CD8-positive, alpha-beta memory T cell (primary cell): ENCODE results near the gene ARHGAP45. TPM values are rescaled to one million over a fixed set of nuclear protein-coding genes. Genes with fewer than 3 reads are reported as not detected.
A peak's percentile ranks its signal among the peaks of the same experiment; 100 is the strongest.

ENCODE experiments used
- CTCF ChIA-PET: fragments of 350-600 bp; sonication (Branson Sonifier 250); formaldehyde crosslinking; loops from one replicate; lab custom pipeline; 2021; ENCODE audit warnings: antibody characterized with exemption; lab: Charles Lee
- POLR2A ChIA-PET: fragments of 350-600 bp; sonication (Branson Sonifier 250); formaldehyde crosslinking; loops from one replicate; lab custom pipeline; 2021; ENCODE audit warnings: antibody characterized with exemption; lab: Charles Lee
- DNase-seq, 5 donors: peaks; one replicate each; pipeline versions ENCODE4 v3.0.0 to v3.0.0-alpha.2; 2020 to 2022; ENCODE audit warnings: mixed read lengths in 1 of 5
- H3K27ac ChIP-seq: one replicate; pipeline ENCODE4 v1.7.0; 2013; ENCODE audit warnings: low read depth, mild to moderate bottlenecking, low read length, moderate library complexity
- H3K27me3 ChIP-seq: 2 replicates; pipeline ENCODE4 v1.7.0; 2013; ENCODE audit warnings: low read length, mild to moderate bottlenecking; ENCODE audit not compliant: insufficient read depth, poor library complexity, severe bottlenecking
- H3K36me3 ChIP-seq: 2 replicates; pipeline ENCODE4 v1.7.0; 2013; ENCODE audit warnings: mild to moderate bottlenecking, low read length, moderate library complexity; ENCODE audit not compliant: insufficient read depth
- H3K4me1 ChIP-seq: 2 replicates; pipeline ENCODE4 v1.7.0; 2013; ENCODE audit warnings: mild to moderate bottlenecking, low read length, moderate library complexity; ENCODE audit not compliant: insufficient read depth
- H3K4me3 ChIP-seq: 2 replicates; pipeline ENCODE4 v1.7.0; 2013; ENCODE audit warnings: mild to moderate bottlenecking, low read length
- H3K9me3 ChIP-seq: 2 replicates; pipeline ENCODE4 v1.7.0; 2013; ENCODE audit warnings: mild to moderate bottlenecking, low read length
- H3K27ac Mint-ChIP-seq, 8 donors: one replicate each; pipeline ENCODE4 v1.8.0; 2020 to 2021; ENCODE audit warnings: mixed read lengths in 8 of 8, mild to moderate bottlenecking in 6 of 8, inconsistent platforms in 3 of 8, moderate library complexity in 3 of 8
- H3K27me3 Mint-ChIP-seq, 2 donors: one replicate each; pipeline ENCODE4 v1.8.0; 2020 to 2021; ENCODE audit warnings: mixed read lengths in 2 of 2, mild to moderate bottlenecking in 1 of 2, moderate library complexity in 1 of 2
- H3K36me3 Mint-ChIP-seq, 3 donors: one replicate each; pipeline ENCODE4 v1.8.0; 2020 to 2021; ENCODE audit warnings: mixed read lengths in 3 of 3, inconsistent platforms in 1 of 3, mild to moderate bottlenecking in 1 of 3
- H3K4me1 Mint-ChIP-seq, 3 donors: one replicate each; pipeline ENCODE4 v1.8.0; 2020 to 2021; ENCODE audit warnings: mixed read lengths in 3 of 3, inconsistent platforms in 1 of 3, mild to moderate bottlenecking in 1 of 3
- H3K4me3 Mint-ChIP-seq, 7 donors: one replicate each; pipeline ENCODE4 v1.8.0; 2020 to 2021; ENCODE audit warnings: mixed read lengths in 7 of 7, mild to moderate bottlenecking in 6 of 7, moderate library complexity in 4 of 7, inconsistent platforms in 2 of 7
- H3K9me3 Mint-ChIP-seq, 5 donors: one replicate each; pipeline ENCODE4 v1.8.0; 2020 to 2022; ENCODE audit warnings: mixed read lengths in 5 of 5, mild to moderate bottlenecking in 3 of 5, moderate library complexity in 2 of 5, inconsistent platforms in 1 of 5
- polyA plus RNA-seq: library from polyadenylated mRNA; unstranded; fragments of 300-500 nt; fragmentation: Illumina TruSeq; gene quantifications from one replicate; pipeline ENCODE4 v1.2.3, GENCODE V29; 2021
- total RNA-seq, 2 experiments: library from RNA; stranded (reverse); gene quantifications; one replicate each; pipeline ENCODE4 v1.2.3, GENCODE V29; 2021

The ARHGAP45 gene
- total and polyA plus RNA-seq, 3 experiments from 2014 or later = 212 to 478 (median 220) TPM

- ChIA-PET POLR2A (interaction anchor here (0.6 to 18.2 kb wide), 9 partner anchors 8 to 225 kb away, joined by 3 to 737 read pairs (median 5); partner anchors contain the start of genes ABCA7, ARHGAP45 and CNN2), CTCF (interaction anchor here (0.8 to 18.7 kb wide), 8 partner anchors 5 to 55 kb away, joined by 3 to 264 read pairs (median 10); partner anchors contain the start of gene ARHGAP45)
- peaks cover 27 to 71% (median 31%) of the 10 kb centered on the region in 3 donors for H3K4me1 Mint-ChIP-seq
- H3K27ac ChIP-seq = no peak overlapping the region
- H3K27ac Mint-ChIP-seq = peak overlapping the region; percentile 43 to 93 (median 82)
- peak; percentile 84 to 91 (median 85) for DNase-seq
- H3K27me3 Mint-ChIP-seq = peaks cover 0 to 5% of the 10 kb centered on the region in 2 donors
- H3K27me3 ChIP-seq = no peaks in the 10 kb centered on the region
- H3K36me3 Mint-ChIP-seq = peaks cover 0 to 75% (median 0%) of the 10 kb centered on the region in 3 donors
- no peak overlapping the region for H3K4me3 ChIP-seq
- H3K9me3 ChIP-seq = no peaks in the 10 kb centered on the region
- H3K36me3 ChIP-seq = peaks cover 61% of the 10 kb centered on the region
- H3K9me3 Mint-ChIP-seq = no peaks in the 10 kb centered on the region
- H3K4me1 ChIP-seq = peaks cover 67% of the 10 kb centered on the region
- H3K4me3 Mint-ChIP-seq = peak overlapping the region; percentile 39 to 90 (median 57)
These were observed 15.4 kb downstream of the ARHGAP45 start for GRCh38 chr19:1082165-1082927.

- Histone ChIP-seq H3K4me1 (peaks cover 69% of the 10 kb centered on the region), H3K9me3 (no peaks in the 10 kb centered on the region), H3K27me3 (no peaks in the 10 kb centered on the region), H3K4me3 (no peak overlapping the region), H3K27ac (no peak overlapping the region), H3K36me3 (peaks cover 61% of the 10 kb centered on the region)
- peak overlapping the region in 1 of 7 donors; percentile 32 for H3K4me3 Mint-ChIP-seq
- no peaks in the 10 kb centered on the region for H3K9me3 Mint-ChIP-seq
- H3K27me3 Mint-ChIP-seq = peaks cover 0 to 5% of the 10 kb centered on the region in 2 donors
- H3K4me1 Mint-ChIP-seq = peaks cover 33 to 73% (median 39%) of the 10 kb centered on the region in 3 donors
- H3K27ac Mint-ChIP-seq = peak overlapping the region in 5 of 8 donors; percentile 17 to 91 (median 74)
- ChIA-PET POLR2A (interaction anchor here (0.6 to 18.2 kb wide), 6 partner anchors 7 to 169 kb away, joined by 3 to 737 read pairs (median 16); partner anchors contain the start of genes ARHGAP45 and CNN2), CTCF (interaction anchor here (0.8 to 18.7 kb wide), 9 partner anchors 7 to 63 kb away, joined by 3 to 264 read pairs (median 5); partner anchors contain the start of gene ARHGAP45)
- peaks cover 0 to 77% (median 0%) of the 10 kb centered on the region in 3 donors for H3K36me3 Mint-ChIP-seq
- DNase-seq = peak in 1 of 5 donors; percentile 15
These were observed 16.2 kb downstream of the ARHGAP45 start for GRCh38 chr19:1082928-1083816.

- peaks cover 0 to 78% (median 0%) of the 10 kb centered on the region in 3 donors for H3K36me3 Mint-ChIP-seq
These were observed 17.3 kb downstream of the ARHGAP45 start for GRCh38 chr19:1084024-1084868.

DNA sequence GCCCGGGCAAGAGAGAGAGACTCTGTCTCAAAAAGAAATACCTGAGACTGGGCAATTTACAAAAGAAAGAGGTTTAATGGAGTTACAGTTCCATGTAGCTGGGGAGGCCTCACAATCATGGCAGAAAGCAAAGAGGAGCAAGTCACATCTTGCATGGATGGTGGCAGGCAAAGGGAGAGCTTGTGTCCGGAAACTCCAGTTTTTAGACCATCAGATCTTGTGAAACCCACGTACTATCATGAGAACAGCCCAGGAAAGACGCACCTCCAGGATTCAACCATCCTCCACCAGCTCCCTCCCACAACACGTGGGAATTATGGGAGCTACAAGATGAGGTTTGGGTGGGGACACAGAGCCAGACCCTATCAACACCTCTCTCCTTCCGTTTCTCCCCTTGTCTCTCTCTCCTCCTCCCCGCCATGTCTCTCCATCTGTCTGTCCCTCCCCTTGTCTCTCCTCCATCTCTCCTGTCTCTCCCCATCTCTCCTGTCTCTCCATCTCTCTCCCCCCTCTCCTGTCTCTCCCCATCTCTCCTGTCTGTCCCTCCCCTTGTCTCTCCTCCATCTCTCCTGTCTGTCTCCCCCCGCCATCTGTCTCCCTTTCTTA is 18.2 kb downstream of the ARHGAP45 start:
- H3K4me3 Mint-ChIP-seq = peak overlapping the region in 5 of 7 donors; percentile 23 to 66 (median 39)
- Histone ChIP-seq H3K9me3 (no peaks in the 10 kb centered on the region), H3K27me3 (no peaks in the 10 kb centered on the region), H3K36me3 (peaks cover 53% of the 10 kb centered on the region), H3K4me3 (no peak overlapping the region), H3K27ac (no peak overlapping the region), H3K4me1 (peaks cover 74% of the 10 kb centered on the region)
- H3K27ac Mint-ChIP-seq = peak overlapping the region; percentile 55 to 93 (median 80)
- peaks cover 34 to 80% (median 41%) of the 10 kb centered on the region in 3 donors for H3K4me1 Mint-ChIP-seq
- H3K9me3 Mint-ChIP-seq = no peaks in the 10 kb centered on the region
- peaks cover 0 to 5% of the 10 kb centered on the region in 2 donors for H3K27me3 Mint-ChIP-seq
- DNase-seq = no peak
- POLR2A ChIA-PET = interaction anchor here (1.0 to 18.2 kb wide), 6 partner anchors 9 to 175 kb away, joined by 3 to 737 read pairs (median 4); partner anchors contain the start of gene ARHGAP45
- peaks cover 0 to 75% (median 0%) of the 10 kb centered on the region in 3 donors for H3K36me3 Mint-ChIP-seq
- CTCF ChIA-PET = interaction anchor here (0.9 to 18.7 kb wide), 6 partner anchors 9 to 159 kb away, joined by 3 to 264 read pairs (median 30); partner anchors contain the start of gene ARHGAP45

More at GRCh38 chr19:1084024-1084868, 17.3 kb downstream of the ARHGAP45 start:
- no peaks in the 10 kb centered on the region for H3K27me3 ChIP-seq
- H3K4me3 ChIP-seq = no peak overlapping the region
- ChIA-PET POLR2A (interaction anchor here (1.0 to 18.2 kb wide), 5 partner anchors 10 to 176 kb away, joined by 3 to 737 read pairs (median 5); partner anchors contain the start of gene ARHGAP45), CTCF (interaction anchor here (0.9 to 18.7 kb wide), 8 partner anchors 9 to 64 kb away, joined by 3 to 264 read pairs (median 4); partner anchors contain the start of gene ARHGAP45)
- H3K4me1 ChIP-seq = peaks cover 77% of the 10 kb centered on the region
- Mint-ChIP-seq H3K4me3 (peak overlapping the region in 2 of 7 donors; percentile 39 to 44), H3K27me3 (peaks cover 0 to 5% of the 10 kb centered on the region in 2 donors), H3K9me3 (no peaks in the 10 kb centered on the region), H3K4me1 (peaks cover 36 to 80% (median 41%) of the 10 kb centered on the region in 3 donors), H3K27ac (peak overlapping the region; percentile 24 to 82 (median 60))
- H3K36me3 ChIP-seq = peaks cover 61% of the 10 kb centered on the region
- DNase-seq = peak in 1 of 5 donors; percentile 25
- H3K27ac ChIP-seq = no peak overlapping the region
- no peaks in the 10 kb centered on the region for H3K9me3 ChIP-seq

- Mint-ChIP-seq H3K27me3 (peaks cover 0 to 5% of the 10 kb centered on the region in 2 donors), H3K9me3 (no peaks in the 10 kb centered on the region), H3K36me3 (peaks cover 0 to 71% (median 0%) of the 10 kb centered on the region in 3 donors), H3K4me1 (peaks cover 35 to 77% (median 45%) of the 10 kb centered on the region in 3 donors), H3K4me3 (peak overlapping the region in 2 of 7 donors; percentile 23 to 39), H3K27ac (peak overlapping the region in 5 of 8 donors; percentile 47 to 91 (median 79))
- no peaks in the 10 kb centered on the region for H3K9me3 ChIP-seq
- no peak overlapping the region for H3K27ac ChIP-seq
- no peak overlapping the region for H3K4me3 ChIP-seq
- peaks cover 66% of the 10 kb centered on the region for H3K4me1 ChIP-seq
- peaks cover 49% of the 10 kb centered on the region for H3K36me3 ChIP-seq
- POLR2A ChIA-PET = interaction anchor here (0.8 to 18.2 kb wide), 11 partner anchors 9 to 65 kb away, joined by 3 to 737 read pairs (median 4); partner anchors contain the start of genes ARHGAP45, POLR2E, RNU6-2 and TMEM259
- CTCF ChIA-PET = interaction anchor here (0.9 to 18.7 kb wide), 8 partner anchors 8 to 158 kb away, joined by 3 to 264 read pairs (median 4); partner anchors contain the start of gene ARHGAP45
- H3K27me3 ChIP-seq = no peaks in the 10 kb centered on the region
- DNase-seq = peak in 1 of 5 donors; percentile 28
These were observed 18.9 kb downstream of the ARHGAP45 start for GRCh38 chr19:1085676-1086442.

GRCh38 chr19:1086613-1087012 is 19.6 kb downstream of the ARHGAP45 start:
- DNase-seq = peak in 1 of 5 donors; percentile 50
- no peak overlapping the region for H3K4me3 ChIP-seq
- peak overlapping the region in 3 of 8 donors; percentile 34 to 91 (median 47) for H3K27ac Mint-ChIP-seq
- POLR2A ChIA-PET = interaction anchor here (0.8 to 18.2 kb wide), 9 partner anchors 9 to 65 kb away, joined by 3 to 737 read pairs (median 4); partner anchors contain the start of genes ARHGAP45, POLR2E, RNU6-2 and TMEM259
- H3K27me3 ChIP-seq = no peaks in the 10 kb centered on the region
- H3K27ac ChIP-seq = no peak overlapping the region
- H3K4me1 Mint-ChIP-seq = peaks cover 33 to 74% (median 47%) of the 10 kb centered on the region in 3 donors
- peak overlapping the region in 1 of 7 donors; percentile 22 for H3K4me3 Mint-ChIP-seq
- peaks cover 47% of the 10 kb centered on the region for H3K36me3 ChIP-seq
- H3K4me1 ChIP-seq = peaks cover 59% of the 10 kb centered on the region
- H3K27me3 Mint-ChIP-seq = peaks cover 0 to 5% of the 10 kb centered on the region in 2 donors
- H3K36me3 Mint-ChIP-seq = peaks cover 0 to 70% (median 0%) of the 10 kb centered on the region in 3 donors
- no peaks in the 10 kb centered on the region for H3K9me3 ChIP-seq
- H3K9me3 Mint-ChIP-seq = no peaks in the 10 kb centered on the region
- CTCF ChIA-PET = interaction anchor here (1.0 to 18.7 kb wide), 8 partner anchors 8 to 106 kb away, joined by 3 to 264 read pairs (median 4); partner anchors contain the start of gene ARHGAP45
